Retinal pigment epithelial cell (primary cell): ENCODE data around the gene UNC5C.

Experiments used
- DNase-seq: peaks from one replicate; pipeline ENCODE4 v3.0.0-alpha.2; 2010; ENCODE audit warnings: low read depth
- H3K4me3 ChIP-seq: 2 replicates; pipeline ENCODE4 v1.5.1; 2011; ENCODE audit warnings: mild to moderate bottlenecking, low read length, control low read depth, moderate library complexity
- TF ChIP-seq, protein P1 (sequence below): conservative IDR thresholded peaks from 2 replicates; pipeline ENCODE4 v1.5.1; 2011; ENCODE audit warnings: low read depth, low read length, control low read depth, inconsistent platforms

UNC5C gene

DNA sequence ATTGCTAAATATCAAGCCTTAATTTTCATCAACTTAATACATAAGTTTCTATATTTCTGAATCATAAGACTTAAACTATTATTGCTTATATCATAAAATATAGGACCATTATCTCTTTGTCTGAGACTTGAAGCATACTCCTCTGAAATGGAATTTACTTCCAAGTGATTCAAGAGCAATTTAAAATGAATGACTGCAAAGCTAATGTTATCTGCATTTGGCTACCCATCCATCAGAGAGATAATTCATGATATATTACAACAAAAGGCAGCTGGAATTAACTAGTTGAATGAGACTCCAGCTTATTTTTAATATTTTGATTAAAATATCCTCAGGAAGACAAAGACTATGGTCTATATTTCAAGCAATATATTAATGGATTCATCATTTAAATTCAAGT is 208.6 kb downstream of the UNC5C start:
- TF ChIP-seq, protein P1, sequence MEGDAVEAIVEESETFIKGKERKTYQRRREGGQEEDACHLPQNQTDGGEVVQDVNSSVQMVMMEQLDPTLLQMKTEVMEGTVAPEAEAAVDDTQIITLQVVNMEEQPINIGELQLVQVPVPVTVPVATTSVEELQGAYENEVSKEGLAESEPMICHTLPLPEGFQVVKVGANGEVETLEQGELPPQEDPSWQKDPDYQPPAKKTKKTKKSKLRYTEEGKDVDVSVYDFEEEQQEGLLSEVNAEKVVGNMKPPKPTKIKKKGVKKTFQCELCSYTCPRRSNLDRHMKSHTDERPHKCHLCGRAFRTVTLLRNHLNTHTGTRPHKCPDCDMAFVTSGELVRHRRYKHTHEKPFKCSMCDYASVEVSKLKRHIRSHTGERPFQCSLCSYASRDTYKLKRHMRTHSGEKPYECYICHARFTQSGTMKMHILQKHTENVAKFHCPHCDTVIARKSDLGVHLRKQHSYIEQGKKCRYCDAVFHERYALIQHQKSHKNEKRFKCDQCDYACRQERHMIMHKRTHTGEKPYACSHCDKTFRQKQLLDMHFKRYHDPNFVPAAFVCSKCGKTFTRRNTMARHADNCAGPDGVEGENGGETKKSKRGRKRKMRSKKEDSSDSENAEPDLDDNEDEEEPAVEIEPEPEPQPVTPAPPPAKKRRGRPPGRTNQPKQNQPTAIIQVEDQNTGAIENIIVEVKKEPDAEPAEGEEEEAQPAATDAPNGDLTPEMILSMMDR = no peak
- DNase-seq = no peak

DNA sequence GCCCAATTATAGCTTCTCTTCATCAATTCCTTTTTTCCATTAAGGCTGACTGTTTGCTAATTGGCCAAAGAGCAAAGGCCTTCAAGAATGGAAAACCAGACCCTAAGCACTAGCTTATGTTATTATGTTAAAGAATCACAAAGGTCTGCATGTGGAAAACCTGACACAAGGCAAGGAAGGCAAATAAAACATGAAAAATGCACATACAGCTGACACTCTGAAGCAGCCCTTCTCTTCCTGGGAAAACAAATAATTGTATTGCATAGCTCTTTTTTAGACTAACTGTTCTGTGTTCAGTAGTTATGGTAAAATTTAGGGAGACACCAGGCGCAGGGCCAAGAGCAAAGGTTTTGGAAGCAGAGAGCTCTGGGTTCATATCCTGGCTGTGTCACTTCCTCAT is 223.1 kb downstream of the UNC5C start:
- TF ChIP-seq, protein P1 = no peak
- no peak overlapping the region for H3K4me3 ChIP-seq
- no peak for DNase-seq

More for the DNA sequence above, 208.6 kb downstream of the UNC5C start:
- no peak overlapping the region for H3K4me3 ChIP-seq

DNA sequence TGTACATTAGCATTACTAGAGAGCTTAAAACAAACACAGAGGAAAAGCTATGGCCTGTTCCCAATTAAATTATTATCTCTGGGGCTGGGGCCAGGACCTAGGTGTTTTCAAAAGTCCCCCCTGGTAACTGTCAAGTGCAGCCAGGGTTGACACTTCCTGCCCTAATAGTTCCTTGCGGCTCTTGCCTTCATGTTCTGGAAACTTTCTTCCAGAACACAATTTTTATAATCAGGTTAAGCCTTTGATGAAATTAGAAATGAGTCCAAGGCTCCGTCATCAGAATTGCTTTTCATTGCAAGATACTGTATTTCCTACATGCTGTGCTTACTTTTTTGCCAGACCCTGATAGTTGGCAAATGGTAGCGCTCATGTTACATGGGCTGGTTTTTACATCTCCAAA is 229.6 kb downstream of the UNC5C start:
- TF ChIP-seq, protein P1 = no peak
- DNase-seq = no peak
- H3K4me3 ChIP-seq = no peak overlapping the region

DNA sequence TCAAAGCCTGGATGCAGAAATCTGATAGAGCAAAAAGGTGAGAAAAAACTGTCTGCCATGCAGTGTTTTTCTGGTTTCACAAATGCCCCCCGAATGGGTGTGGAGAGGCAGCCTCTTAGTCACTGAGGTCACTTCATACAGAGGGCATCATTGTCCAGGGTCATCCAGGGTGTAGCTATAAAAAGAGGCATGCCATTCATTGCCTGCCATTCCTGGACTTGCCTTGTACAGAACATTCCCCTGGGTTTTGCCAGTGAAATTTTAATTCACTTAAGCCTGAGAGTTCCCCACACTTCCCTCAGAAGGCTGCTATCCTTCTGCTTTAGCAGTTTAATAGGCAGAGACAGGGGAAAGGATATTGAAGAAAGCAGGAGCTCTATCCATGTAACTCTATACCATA is 230.3 kb downstream of the UNC5C start:
- DNase-seq = no peak
- TF ChIP-seq, protein P1 = no peak

DNA sequence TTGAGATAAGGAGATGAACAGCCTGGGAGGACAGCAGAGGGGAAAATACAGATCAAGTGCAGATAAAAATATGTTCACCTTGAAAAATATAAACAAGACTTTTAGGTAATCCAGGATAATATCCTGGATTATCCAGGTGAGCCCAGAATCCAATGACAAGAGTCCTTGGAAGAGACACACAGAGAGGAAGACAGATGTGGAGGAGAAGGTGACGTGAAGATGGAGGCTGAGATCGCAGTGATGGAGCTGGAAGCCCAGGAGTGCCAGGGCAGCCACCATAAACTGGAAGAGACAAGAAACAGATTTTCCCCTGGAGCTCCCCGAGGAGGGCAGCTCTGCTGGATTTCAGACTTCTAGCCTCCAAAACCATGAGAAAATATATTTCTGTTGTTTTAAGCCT is 230.7 kb downstream of the UNC5C start:
- no peak overlapping the region for H3K4me3 ChIP-seq
- DNase-seq = no peak
- TF ChIP-seq, protein P1 = no peak

More for the DNA sequence above, 230.3 kb downstream of the UNC5C start:
- no peak overlapping the region for H3K4me3 ChIP-seq

DNA sequence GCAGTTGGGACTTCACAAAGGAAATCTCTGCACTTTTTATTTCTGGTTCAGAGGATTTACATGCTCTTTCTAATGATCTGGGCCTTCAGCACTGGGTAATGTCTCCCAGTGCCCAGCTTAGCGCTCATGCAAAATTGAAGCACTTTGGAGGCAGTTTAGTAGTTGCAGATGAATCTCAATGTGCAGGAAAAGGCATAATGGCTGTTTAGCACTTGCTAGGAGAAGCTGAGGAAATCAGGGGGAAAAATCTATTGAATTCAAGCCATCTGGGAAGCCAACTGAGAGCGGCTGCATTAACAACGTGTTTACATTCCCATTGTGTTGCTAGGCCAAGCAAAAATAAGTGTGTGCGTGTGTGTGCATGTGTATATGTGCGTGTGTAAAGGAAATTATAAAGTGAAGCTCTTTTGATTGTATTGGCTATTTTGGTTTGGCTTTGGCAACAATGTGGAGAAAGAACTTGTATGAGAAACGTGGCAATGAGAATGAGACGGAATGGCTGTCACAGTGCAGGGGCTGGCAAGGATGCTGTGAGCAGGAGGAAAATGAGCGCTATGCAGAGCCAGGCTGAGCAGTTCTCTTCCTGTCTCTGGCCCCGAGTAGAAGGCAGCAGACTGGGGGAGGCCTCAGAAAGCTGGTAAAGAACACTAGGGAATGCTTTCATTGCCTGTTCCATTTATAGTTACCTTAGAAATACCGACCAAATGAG is 231.5 kb downstream of the UNC5C start:
- H3K4me3 ChIP-seq = no peak overlapping the region
- TF ChIP-seq, protein P1 = no peak

DNA sequence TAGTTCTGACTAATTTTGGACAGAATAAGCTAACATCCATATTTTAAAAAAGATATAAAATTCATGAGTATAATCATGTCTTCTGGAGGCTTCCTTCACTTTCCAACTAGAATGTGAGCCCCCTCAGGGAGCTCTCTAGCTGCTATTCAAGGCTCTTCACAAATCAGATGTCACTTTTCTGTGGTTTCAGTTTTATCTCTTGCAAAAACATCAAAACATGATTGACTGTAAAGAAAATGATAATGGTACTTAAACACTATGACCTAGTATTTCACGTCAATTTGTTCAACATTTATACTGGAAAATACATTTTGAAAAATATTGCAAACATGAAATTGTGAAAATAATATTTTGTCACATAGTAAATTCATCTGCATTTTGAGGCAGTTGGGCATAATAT is 234.2 kb downstream of the UNC5C start:
- no peak overlapping the region for H3K4me3 ChIP-seq
- DNase-seq = no peak
- TF ChIP-seq, protein P1 = no peak

More for the DNA sequence above, 231.5 kb downstream of the UNC5C start:
- no peak for DNase-seq
